Chondrocyte (in vitro differentiated cells): ENCODE data around the gene ATP1A1. TPM values are rescaled to one million over a fixed set of nuclear protein-coding genes. Genes with fewer than 3 reads are reported as not detected.

Source experiments
- DNase-seq: peaks from one replicate; pipeline ENCODE4 v3.0.0; 2021; ENCODE audit warnings: mixed read lengths, low spot score
- H3K27ac Mint-ChIP-seq: one replicate; pipeline ENCODE4 v1.8.0; 2021; ENCODE audit warnings: mild to moderate bottlenecking, moderate library complexity, mixed read lengths; ENCODE audit not compliant: unreplicated experiment
- H3K27me3 Mint-ChIP-seq: 2 replicates; pipeline ENCODE4 v1.8.0; 2021; ENCODE audit warnings: low read depth, mixed read lengths
- H3K36me3 Mint-ChIP-seq: 2 replicates; pipeline ENCODE4 v1.8.0; 2021; ENCODE audit warnings: low read depth, mixed read lengths
- H3K4me1 Mint-ChIP-seq: 2 replicates; pipeline ENCODE4 v1.8.0; 2021; ENCODE audit warnings: low read depth, mild to moderate bottlenecking, mixed read lengths
- H3K4me3 Mint-ChIP-seq: one replicate; pipeline ENCODE4 v1.8.0; 2021; ENCODE audit warnings: mild to moderate bottlenecking, moderate library complexity, mixed read lengths; ENCODE audit not compliant: unreplicated experiment
- H3K9me3 Mint-ChIP-seq: 2 replicates; pipeline ENCODE4 v1.8.0; 2021; ENCODE audit warnings: low read depth, mixed read lengths
- CTCF ChIP-seq: fragments of 200-600 bp; sonication (generic); IDR thresholded peaks from 2 replicates; pipeline ENCODE4 v1.5.0; 2021; ENCODE audit warnings: antibody characterized with exemption, mild to moderate bottlenecking, moderate library complexity
- total RNA-seq: library from RNA; stranded (reverse); gene quantifications from 3 replicates; pipeline ENCODE4 v1.2.1, GENCODE V29; 2021

Gene ATP1A1
- total RNA-seq, 1 donor from 2014 or later, result 188 TPM

GRCh38 chr1:116331523-116331922, 41.5 kb upstream of the ATP1A1 start:
- no peaks in the 10 kb centered on the region for H3K27me3 Mint-ChIP-seq
- peaks cover 30% of the 10 kb centered on the region for H3K4me1 Mint-ChIP-seq
- no peak overlapping the region for H3K4me3 Mint-ChIP-seq
- no peak for DNase-seq
- TF ChIP-seq CTCF, result no peak
- no peaks in the 10 kb centered on the region for H3K9me3 Mint-ChIP-seq
- no peaks in the 10 kb centered on the region for H3K36me3 Mint-ChIP-seq
- H3K27ac Mint-ChIP-seq, result no peak overlapping the region

GRCh38 chr1:116332451-116332850, 40.6 kb upstream of the ATP1A1 start:
- no peak for TF ChIP-seq CTCF
- Mint-ChIP-seq H3K36me3 (no peaks in the 10 kb centered on the region), H3K27me3 (no peaks in the 10 kb centered on the region), H3K27ac (no peak overlapping the region), H3K4me1 (peaks cover 30% of the 10 kb centered on the region), H3K4me3 (no peak overlapping the region), H3K9me3 (no peaks in the 10 kb centered on the region)
- no peak for DNase-seq

- DNase-seq, result no peak
- Mint-ChIP-seq H3K27ac (no peak overlapping the region), H3K36me3 (no peaks in the 10 kb centered on the region), H3K4me1 (peaks cover 30% of the 10 kb centered on the region), H3K4me3 (no peak overlapping the region), H3K27me3 (no peaks in the 10 kb centered on the region), H3K9me3 (no peaks in the 10 kb centered on the region)
- TF ChIP-seq CTCF, result no peak
Observed at GRCh38 chr1:116333171-116334014, 39.7 kb upstream of the ATP1A1 start.

GRCh38 chr1:116334015-116334547, 39.0 kb upstream of the ATP1A1 start:
- Mint-ChIP-seq H3K4me1 (peaks cover 30% of the 10 kb centered on the region), H3K36me3 (no peaks in the 10 kb centered on the region), H3K9me3 (no peaks in the 10 kb centered on the region), H3K4me3 (no peak overlapping the region), H3K27me3 (no peaks in the 10 kb centered on the region), H3K27ac (no peak overlapping the region)
- no peak for TF ChIP-seq CTCF
- no peak for DNase-seq

- Mint-ChIP-seq H3K4me3 (no peak overlapping the region), H3K9me3 (no peaks in the 10 kb centered on the region), H3K27ac (no peak overlapping the region), H3K27me3 (no peaks in the 10 kb centered on the region), H3K4me1 (peaks cover 24% of the 10 kb centered on the region), H3K36me3 (no peaks in the 10 kb centered on the region)
- TF ChIP-seq CTCF, result no peak
- no peak for DNase-seq
Observed at GRCh38 chr1:116334868-116335635, 38.0 kb upstream of the ATP1A1 start.
